CD14-positive monocyte (primary cell): ENCODE results near the gene TXNDC17. TPM values are rescaled to one million over a fixed set of nuclear protein-coding genes. Genes with fewer than 3 reads are reported as not detected.
A peak's percentile ranks its signal among the peaks of the same experiment; 100 is the strongest.

Experiments used
- DNase-seq, 3 donors: peaks; one replicate each; pipeline ENCODE4 v3.0.0-alpha.2; 2011 to 2022
- H2AFZ ChIP-seq: 2 replicates; pipeline ENCODE4 v1.6.0; 2012; ENCODE audit warnings: mild to moderate bottlenecking, low read depth, low read length, inconsistent platforms; ENCODE audit not compliant: insufficient read depth, poor library complexity, severe bottlenecking
- H3K27ac ChIP-seq, 2 donors: 1 replicate in 1 of 2; 2 replicates in 1 of 2; pipeline ENCODE4 v1.5.1; 2012 to 2013; ENCODE audit warnings: low read length in 2 of 2, control low read depth in 1 of 2, inconsistent platforms in 1 of 2, low read depth in 1 of 2, mild to moderate bottlenecking in 1 of 2
- H3K27me3 ChIP-seq, 2 donors: one replicate each; pipeline versions ENCODE4 v1.6.0 to v1.6.1; 2011 to 2013; ENCODE audit warnings: low read length in 2 of 2; ENCODE audit not compliant: control insufficient read depth in 2 of 2, insufficient read depth in 2 of 2
- H3K36me3 ChIP-seq, 2 donors: replicated peaks in 1 of 2; 1 replicate in 1 of 2; 2 replicates in 1 of 2; pipeline versions ENCODE4 v1.5.1 to v1.6.1; 2012 to 2013; ENCODE audit warnings: low read length in 2 of 2, control low read depth in 1 of 2, inconsistent platforms in 1 of 2, mild to moderate bottlenecking in 1 of 2; ENCODE audit not compliant: insufficient read depth in 2 of 2, control insufficient read depth in 1 of 2
- H3K4me1 ChIP-seq, 2 donors: 1 replicate in 1 of 2; 2 replicates in 1 of 2; pipeline versions ENCODE4 v1.5.1 to v1.6.1; 2012 to 2013; ENCODE audit warnings: low read length in 2 of 2, control low read depth in 1 of 2, inconsistent platforms in 1 of 2, mild to moderate bottlenecking in 1 of 2, moderate library complexity in 1 of 2; ENCODE audit not compliant: insufficient read depth in 2 of 2, control insufficient read depth in 1 of 2
- H3K4me2 ChIP-seq: replicated peaks from 2 replicates; pipeline ENCODE3; 2012; ENCODE audit warnings: low read length, moderate library complexity, mild to moderate bottlenecking; ENCODE audit not compliant: poor library complexity, severe bottlenecking; ENCODE audit errors: extremely low read depth
- H3K4me3 ChIP-seq, 3 experiments: fragments of 200-600 bp in 1 of 3; sonication (generic) in 1 of 3; replicated peaks in 1 of 3; 1 replicate in 2 of 3; 2 replicates in 1 of 3; pipeline ENCODE4 v1.5.1; 2011 to 2013; ENCODE audit warnings: low read length in 3 of 3, mild to moderate bottlenecking in 3 of 3, control low read depth in 2 of 3, low read depth in 2 of 3, inconsistent platforms in 1 of 3, moderate library complexity in 1 of 3
- H3K79me2 ChIP-seq: 2 replicates; pipeline ENCODE4 v1.6.0; 2012; ENCODE audit warnings: mild to moderate bottlenecking, control low read depth, inconsistent platforms, low read length, moderate library complexity; ENCODE audit not compliant: insufficient read depth
- H3K9ac ChIP-seq: 2 replicates; pipeline ENCODE4 v1.6.0; 2017; ENCODE audit warnings: low read length, mild to moderate bottlenecking; ENCODE audit not compliant: insufficient read depth, poor library complexity, severe bottlenecking
- H3K9me3 ChIP-seq, 2 donors: replicated peaks in 1 of 2; 1 replicate in 1 of 2; 2 replicates in 1 of 2; pipeline versions ENCODE4 v1.5.1 to v1.6.1; 2012 to 2013; ENCODE audit warnings: low read length in 2 of 2, control low read depth in 1 of 2; ENCODE audit not compliant: control insufficient read depth in 1 of 2, insufficient read depth in 1 of 2
- H4K20me1 ChIP-seq: 2 replicates; pipeline ENCODE4 v1.6.0; 2012; ENCODE audit warnings: mild to moderate bottlenecking, low read length, control low read depth, moderate library complexity; ENCODE audit not compliant: insufficient read depth
- H3K27ac Mint-ChIP-seq, 7 donors: one replicate each; pipeline ENCODE4 v1.8.0; 2020; ENCODE audit warnings: mild to moderate bottlenecking in 7 of 7, mixed read lengths in 7 of 7, moderate library complexity in 6 of 7, inconsistent platforms in 2 of 7
- H3K27me3 Mint-ChIP-seq, 3 donors: one replicate each; pipeline ENCODE4 v1.8.0; 2021 to 2022; ENCODE audit warnings: low read depth in 3 of 3, mild to moderate bottlenecking in 3 of 3, mixed read lengths in 3 of 3, moderate library complexity in 3 of 3, inconsistent platforms in 1 of 3
- H3K36me3 Mint-ChIP-seq, 2 donors: one replicate each; pipeline ENCODE4 v1.8.0; 2020; ENCODE audit warnings: mixed read lengths in 2 of 2, inconsistent platforms in 1 of 2, mild to moderate bottlenecking in 1 of 2
- H3K4me1 Mint-ChIP-seq: one replicate; pipeline ENCODE4 v1.8.0; 2020; ENCODE audit warnings: mild to moderate bottlenecking, mixed read lengths
- H3K4me3 Mint-ChIP-seq, 2 donors: one replicate each; pipeline ENCODE4 v1.8.0; 2020; ENCODE audit warnings: mild to moderate bottlenecking in 2 of 2, mixed read lengths in 2 of 2, moderate library complexity in 1 of 2
- H3K9me3 Mint-ChIP-seq, 7 donors: one replicate each; pipeline ENCODE4 v1.8.0; 2020 to 2022; ENCODE audit warnings: mixed read lengths in 7 of 7, mild to moderate bottlenecking in 6 of 7, moderate library complexity in 6 of 7, inconsistent platforms in 2 of 7
- CTCF ChIP-seq: fragments of 200-600 bp; IDR thresholded peaks from one replicate; pipeline ENCODE4 v1.8.0; 2022; ENCODE audit warnings: antibody characterized with exemption, mild to moderate bottlenecking
- WGBS: methylation state at CpG from one replicate; pipeline ENCODE4 v1.1.5; 2013; ENCODE audit warnings: missing lambda C conversion rate; ENCODE audit not compliant: insufficient coverage; 5-methylcytosine and 5-hydroxymethylcytosine counted together
- intact Hi-C, 2 donors: fragments of 100-400 bp; cut with micrococcal nuclease; formaldehyde crosslinking; loops; one replicate each; pipeline versions ENCODE4 v1.15.0 to v1.15.1; 2023
- polyA plus RNA-seq, 3 donors: library from polyadenylated mRNA; depleted of rRNA in 1 of 3; unstranded in 2 of 3; stranded (reverse) in 1 of 3; fragments of 300-500 nt in 2 of 3; fragments of >200 nt in 1 of 3; fragmentation: Illumina TruSeq in 2 of 3; gene quantifications; 1 replicate in 2 of 3; 2 replicates in 1 of 3; pipeline ENCODE4 v1.2.3, GENCODE V29; 2012 to 2021

The TXNDC17 gene
- polyA plus RNA-seq, 3 donors = 88.8 to 357 (median 319) TPM

DNA sequence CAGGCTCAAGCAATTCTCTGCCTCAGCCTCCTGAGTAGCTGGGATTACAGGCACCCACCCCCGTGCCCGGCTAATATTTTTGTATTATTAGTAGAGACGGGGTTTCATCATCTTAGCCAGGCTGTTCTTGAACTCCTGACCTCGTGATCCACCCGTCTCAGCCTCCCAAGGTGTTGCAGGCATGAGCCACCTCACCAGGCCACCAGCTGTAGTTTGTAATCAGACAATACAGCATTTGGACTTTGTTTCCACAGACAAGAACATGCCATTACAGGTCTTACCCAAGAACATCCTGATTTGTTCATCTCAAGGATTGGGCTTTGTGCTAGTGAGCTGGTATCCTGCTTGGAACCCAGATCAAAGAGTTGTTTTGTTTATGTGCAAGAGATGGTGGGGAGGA lies 40.8 kb downstream of the TXNDC17 start:
- H3K4me2 ChIP-seq = no peak overlapping the region
- peaks cover 7 to 27% of the 10 kb centered on the region in 2 donors for H3K27me3 ChIP-seq
- DNase-seq = no peak
- H3K4me1 ChIP-seq = no peaks in the 10 kb centered on the region
- TF ChIP-seq CTCF = no peak
- no peak overlapping the region for H3K9ac ChIP-seq
- H4K20me1 ChIP-seq = no peaks in the 10 kb centered on the region
- WGBS = 82% methylated on average over 5 of the region's 5 CpGs
- Mint-ChIP-seq H3K4me1 (peaks cover 3% of the 10 kb centered on the region), H3K4me3 (no peak overlapping the region), H3K27me3 (peaks cover 45 to 71% (median 48%) of the 10 kb centered on the region in 3 donors), H3K9me3 (no peaks in the 10 kb centered on the region), H3K27ac (no peak overlapping the region), H3K36me3 (no peaks in the 10 kb centered on the region)
- intact Hi-C loops = no loop called here
- no peak overlapping the region for H3K4me3 ChIP-seq
- no peaks in the 10 kb centered on the region for H3K79me2 ChIP-seq
- H3K9me3 ChIP-seq = no peaks in the 10 kb centered on the region
- H2AFZ ChIP-seq = no peak overlapping the region
- H3K27ac ChIP-seq = no peak overlapping the region
- H3K36me3 ChIP-seq = no peaks in the 10 kb centered on the region

DNA sequence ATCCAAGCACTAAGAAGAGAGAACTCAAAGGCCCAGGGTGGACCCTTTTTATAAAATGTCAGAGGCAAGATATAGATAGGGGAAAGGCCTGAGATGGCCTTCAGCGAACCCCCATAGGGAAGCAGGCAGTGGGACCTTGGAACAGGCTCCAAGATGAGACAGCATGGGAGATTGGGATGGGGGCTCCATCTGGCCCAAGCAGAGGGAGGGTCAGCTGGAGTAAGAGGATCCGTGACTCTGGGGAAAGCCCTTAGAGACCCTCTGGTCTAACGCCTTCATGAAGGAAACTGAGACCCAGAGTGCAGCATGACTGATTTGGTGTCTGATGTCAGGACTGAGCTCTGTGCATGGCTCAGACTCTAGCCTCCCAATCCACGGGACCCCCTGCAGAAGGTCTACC lies 41.5 kb downstream of the TXNDC17 start:
- peaks cover under 1% of the 10 kb centered on the region for H3K4me1 Mint-ChIP-seq
- no peaks in the 10 kb centered on the region for H4K20me1 ChIP-seq
- no peak for DNase-seq
- no peak for TF ChIP-seq CTCF
- no peak overlapping the region for H3K4me3 Mint-ChIP-seq
- 88% methylated on average over 1 of the region's 4 CpGs for WGBS
- no peak overlapping the region for H2AFZ ChIP-seq
- no peaks in the 10 kb centered on the region for H3K36me3 ChIP-seq
- no peak overlapping the region for H3K4me2 ChIP-seq
- H3K9me3 ChIP-seq = no peaks in the 10 kb centered on the region
- no peak overlapping the region for H3K4me3 ChIP-seq
- H3K36me3 Mint-ChIP-seq = no peaks in the 10 kb centered on the region
- H3K27me3 ChIP-seq = peaks cover 7 to 25% of the 10 kb centered on the region in 2 donors
- H3K9me3 Mint-ChIP-seq = no peaks in the 10 kb centered on the region
- H3K9ac ChIP-seq = no peak overlapping the region
- intact Hi-C loops = no loop called here
- H3K27ac ChIP-seq = no peak overlapping the region
- H3K27me3 Mint-ChIP-seq = peaks cover 44 to 66% (median 49%) of the 10 kb centered on the region in 3 donors
- peak overlapping the region in 1 of 7 donors; percentile 42 for H3K27ac Mint-ChIP-seq
- no peaks in the 10 kb centered on the region for H3K4me1 ChIP-seq
- no peaks in the 10 kb centered on the region for H3K79me2 ChIP-seq
